Activated T-helper 2 cell treated with anti-CD3 and anti-CD28 coated beads, Interferon-gamma antibody, Interleukin-2, Interleukin-4, amounts not matched to agents 10 μg/mL and 5 μg/mL and 100 μg/mL, durations not matched to agents 14 hours and 24 hours and 36 hours (primary cell): ENCODE measurements around the gene PPFIBP2. TPM values are rescaled to one million over a fixed set of nuclear protein-coding genes. Genes with fewer than 3 reads are reported as not detected.
A peak's percentile ranks its signal among the peaks of the same experiment; 100 is the strongest.

Experiments
- DNase-seq: peaks from one replicate; pipeline ENCODE4 v3.0.0; 2021; ENCODE audit warnings: low spot score
- H3K27ac Mint-ChIP-seq: one replicate; pipeline ENCODE4 v1.8.0; 2021; ENCODE audit warnings: mixed read lengths
- H3K27me3 Mint-ChIP-seq: one replicate; pipeline ENCODE4 v1.8.0; 2021; ENCODE audit warnings: low read depth, mixed read lengths
- H3K36me3 Mint-ChIP-seq: one replicate; pipeline ENCODE4 v1.8.0; 2021; ENCODE audit warnings: low read depth, mixed read lengths
- H3K4me1 Mint-ChIP-seq: one replicate; pipeline ENCODE4 v1.8.0; 2021; ENCODE audit warnings: low read depth, mixed read lengths
- H3K4me3 Mint-ChIP-seq: one replicate; pipeline ENCODE4 v1.8.0; 2021; ENCODE audit warnings: low read depth, mild to moderate bottlenecking, moderate library complexity, mixed read lengths
- H3K9me3 Mint-ChIP-seq: one replicate; pipeline ENCODE4 v1.8.0; 2021; ENCODE audit warnings: mixed read lengths
- intact Hi-C: fragments of 100-400 bp; cut with micrococcal nuclease; formaldehyde crosslinking; loops from one replicate; pipeline ENCODE4 v1.15.1; 2023
- total RNA-seq: library from RNA; stranded (reverse); gene quantifications from 2 replicates; pipeline ENCODE4 v1.2.3, GENCODE V29; 2022

The PPFIBP2 gene
- total RNA-seq = 1.1 and 2.1 TPM in 2 replicates

- peak within 1 kb of the TSS; percentile 88 for H3K4me3 Mint-ChIP-seq
- peak within 1 kb of the TSS; percentile 78 for H3K27ac Mint-ChIP-seq
- no peaks in the 10 kb centered on the region for H3K36me3 Mint-ChIP-seq
- peaks cover 10% of the 10 kb centered on the region for H3K4me1 Mint-ChIP-seq
- DNase-seq = peak; percentile 79
- intact Hi-C loops = loop anchor here (1.0 to 10.0 kb wide), 3 partner anchors 152 to 471 kb away; partner anchors contain the start of gene EIF3F
- no peaks in the 10 kb centered on the region for H3K9me3 Mint-ChIP-seq
- H3K27me3 Mint-ChIP-seq = peaks cover 31% of the 10 kb centered on the region
Measured at GRCh38 chr11:7513234-7514098, at the start of gene PPFIBP2. TSS of gene PPFIBP2 (plus strand) at chr11:7513999. CDS start at chr11:7549476, 35,477 bp downstream.

- intact Hi-C loops = no loop called here
- Mint-ChIP-seq H3K27ac (no peak overlapping the region), H3K36me3 (no peaks in the 10 kb centered on the region), H3K4me1 (peaks cover 8% of the 10 kb centered on the region), H3K9me3 (no peaks in the 10 kb centered on the region), H3K4me3 (no peak overlapping the region), H3K27me3 (no peaks in the 10 kb centered on the region)
- DNase-seq = no peak
Measured at GRCh38 chr11:7467652-7468051, 46.1 kb upstream of the PPFIBP2 start.

- intact Hi-C loops = no loop called here
- Mint-ChIP-seq H3K4me1 (peaks cover 4% of the 10 kb centered on the region), H3K4me3 (no peak overlapping the region), H3K9me3 (no peaks in the 10 kb centered on the region), H3K27me3 (no peaks in the 10 kb centered on the region), H3K27ac (no peak overlapping the region), H3K36me3 (no peaks in the 10 kb centered on the region)
- no peak for DNase-seq
Measured at GRCh38 chr11:7469351-7469865, 44.4 kb upstream of the PPFIBP2 start.

GRCh38 chr11:7471071-7471470 lies 42.7 kb upstream of the PPFIBP2 start:
- Mint-ChIP-seq H3K27ac (no peak overlapping the region), H3K36me3 (no peaks in the 10 kb centered on the region), H3K27me3 (no peaks in the 10 kb centered on the region), H3K9me3 (no peaks in the 10 kb centered on the region), H3K4me1 (peaks cover 4% of the 10 kb centered on the region), H3K4me3 (no peak overlapping the region)
- intact Hi-C loops = no loop called here
- no peak for DNase-seq

GRCh38 chr11:7473717-7474116 lies 40.1 kb upstream of the PPFIBP2 start:
- no peaks in the 10 kb centered on the region for H3K9me3 Mint-ChIP-seq
- H3K4me3 Mint-ChIP-seq = no peak overlapping the region
- DNase-seq = no peak
- H3K27ac Mint-ChIP-seq = no peak overlapping the region
- H3K4me1 Mint-ChIP-seq = no peaks in the 10 kb centered on the region
- intact Hi-C loops = no loop called here
- no peaks in the 10 kb centered on the region for H3K36me3 Mint-ChIP-seq
- H3K27me3 Mint-ChIP-seq = peaks cover 3% of the 10 kb centered on the region

GRCh38 chr11:7480113-7480512 lies 33.7 kb upstream of the PPFIBP2 start:
- H3K9me3 Mint-ChIP-seq = no peaks in the 10 kb centered on the region
- no peak overlapping the region for H3K4me3 Mint-ChIP-seq
- DNase-seq = no peak
- H3K27ac Mint-ChIP-seq = no peak overlapping the region
- intact Hi-C loops = no loop called here
- H3K36me3 Mint-ChIP-seq = no peaks in the 10 kb centered on the region
- H3K4me1 Mint-ChIP-seq = no peaks in the 10 kb centered on the region
- peaks cover 3% of the 10 kb centered on the region for H3K27me3 Mint-ChIP-seq

GRCh38 chr11:7484131-7484530 lies 29.7 kb upstream of the PPFIBP2 start:
- no peaks in the 10 kb centered on the region for H3K36me3 Mint-ChIP-seq

GRCh38 chr11:7484645-7485044 lies 29.2 kb upstream of the PPFIBP2 start:
- Mint-ChIP-seq H3K9me3 (no peaks in the 10 kb centered on the region), H3K27ac (no peak overlapping the region), H3K4me3 (no peak overlapping the region), H3K4me1 (no peaks in the 10 kb centered on the region), H3K27me3 (no peaks in the 10 kb centered on the region), H3K36me3 (no peaks in the 10 kb centered on the region)
- no peak for DNase-seq
- intact Hi-C loops = no loop called here

More at GRCh38 chr11:7484131-7484530, 29.7 kb upstream of the PPFIBP2 start:
- Mint-ChIP-seq H3K4me1 (no peaks in the 10 kb centered on the region), H3K27me3 (no peaks in the 10 kb centered on the region), H3K9me3 (no peaks in the 10 kb centered on the region), H3K4me3 (no peak overlapping the region), H3K27ac (no peak overlapping the region)
- intact Hi-C loops = no loop called here
- no peak for DNase-seq

- H3K9me3 Mint-ChIP-seq = no peaks in the 10 kb centered on the region
- H3K4me3 Mint-ChIP-seq = no peak within 1 kb of the TSS
- no peaks in the 10 kb centered on the region for H3K4me1 Mint-ChIP-seq
- no peaks in the 10 kb centered on the region for H3K36me3 Mint-ChIP-seq
- intact Hi-C loops = no loop called here
- H3K27ac Mint-ChIP-seq = no peak within 1 kb of the TSS
- no peaks in the 10 kb centered on the region for H3K27me3 Mint-ChIP-seq
- no peak for DNase-seq
Measured at GRCh38 chr11:7485186-7486097, 28.4 kb upstream of the PPFIBP2 start, which contains the start of gene OLFML1. TSS of gene OLFML1 (plus strand) at chr11:7485506. CDS start at chr11:7485876, 370 bp downstream.

- intact Hi-C loops = no loop called here
- Mint-ChIP-seq H3K9me3 (no peaks in the 10 kb centered on the region), H3K36me3 (no peaks in the 10 kb centered on the region), H3K4me3 (no peak overlapping the region), H3K4me1 (no peaks in the 10 kb centered on the region), H3K27ac (no peak overlapping the region), H3K27me3 (no peaks in the 10 kb centered on the region)
- no peak for DNase-seq
Measured at GRCh38 chr11:7486098-7486780, 27.6 kb upstream of the PPFIBP2 start.

GRCh38 chr11:7486781-7487140 lies 27.0 kb upstream of the PPFIBP2 start:
- H3K9me3 Mint-ChIP-seq = no peaks in the 10 kb centered on the region
- intact Hi-C loops = no loop called here
- H3K27ac Mint-ChIP-seq = no peak overlapping the region
- no peaks in the 10 kb centered on the region for H3K36me3 Mint-ChIP-seq
- H3K27me3 Mint-ChIP-seq = no peaks in the 10 kb centered on the region
- no peaks in the 10 kb centered on the region for H3K4me1 Mint-ChIP-seq
- no peak for DNase-seq
- no peak overlapping the region for H3K4me3 Mint-ChIP-seq

GRCh38 chr11:7487360-7487759 lies 26.4 kb upstream of the PPFIBP2 start:
- H3K4me3 Mint-ChIP-seq = no peak overlapping the region
- DNase-seq = no peak
- H3K4me1 Mint-ChIP-seq = no peaks in the 10 kb centered on the region
- intact Hi-C loops = no loop called here
- H3K36me3 Mint-ChIP-seq = no peaks in the 10 kb centered on the region
- no peak overlapping the region for H3K27ac Mint-ChIP-seq
- H3K9me3 Mint-ChIP-seq = no peaks in the 10 kb centered on the region
- H3K27me3 Mint-ChIP-seq = no peaks in the 10 kb centered on the region
